DMS114 treated with DMSO at 0.1 percent for 48 hours (cell line): ENCODE measurements around the gene ARL2.
"Not testable (repeated sequence)": the region's sequence is repeated elsewhere in the genome, so short reads cannot be mapped to it uniquely, and the experiment has no call there.

ENCODE experiments used
- DNase-seq: peaks from one replicate; lab custom pipeline; 2025; ENCODE audit not compliant: unreplicated experiment; lab: John Stamatoyannopoulos, UW

Gene ARL2

GRCh38 chr11:65003968-65004367, 10.0 kb upstream of the ARL2 start:
- DNase-seq, result not testable (repeated sequence)

GRCh38 chr11:65008016-65008415, 5.9 kb upstream of the ARL2 start:
- DNase-seq, result no peak

- DNase-seq, result no peak
Observed at GRCh38 chr11:65008873-65009272, 5.1 kb upstream of the ARL2 start.

- DNase-seq, result peak; percentile 72
Observed at GRCh38 chr11:65013130-65013887, 651 bp upstream of the ARL2 start.

GRCh38 chr11:65014726-65015227, 817 bp downstream of the ARL2 start:
- no peak for DNase-seq

- no peak for DNase-seq
Observed at GRCh38 chr11:65016705-65017104, 2.7 kb downstream of the ARL2 start.

- no peak for DNase-seq
Observed at GRCh38 chr11:65017937-65018336, 4.0 kb downstream of the ARL2 start.

- DNase-seq, result no peak
Observed at GRCh38 chr11:65019824-65020223, 5.9 kb downstream of the ARL2 start.

GRCh38 chr11:65021003-65021402, 7.0 kb downstream of the ARL2 start:
- no peak for DNase-seq

GRCh38 chr11:65021509-65021908, 7.5 kb downstream of the ARL2 start:
- no peak for DNase-seq

GRCh38 chr11:65023502-65023901, 9.5 kb downstream of the ARL2 start:
- DNase-seq, result not testable (repeated sequence)

- DNase-seq, result no peak
Observed at GRCh38 chr11:65026810-65027209, 12.8 kb downstream of the ARL2 start.

- DNase-seq, result peak; percentile 97
Observed at GRCh38 chr11:65027213-65028067, 13.5 kb downstream of the ARL2 start, which contains the start of gene SNX15. Gene SNX15 (plus strand): TSS chr11:65027439. CDS start chr11:65027538, 99 bp downstream.

GRCh38 chr11:65032216-65032615, 18.3 kb downstream of the ARL2 start:
- no peak for DNase-seq

GRCh38 chr11:65034423-65034822, 20.5 kb downstream of the ARL2 start:
- DNase-seq, result no peak

- no peak for DNase-seq
Observed at GRCh38 chr11:65035579-65035978, 21.6 kb downstream of the ARL2 start.

- no peak for DNase-seq
Observed at GRCh38 chr11:65036931-65037330, 23.0 kb downstream of the ARL2 start.

- no peak for DNase-seq
Observed at GRCh38 chr11:65040520-65040846, 26.5 kb downstream of the ARL2 start.

GRCh38 chr11:65040847-65041622, 27.1 kb downstream of the ARL2 start, which contains the start of gene SAC3D1:
Gene SAC3D1 (plus strand): TSS chr11:65041210. CDS start chr11:65041293, 83 bp downstream.
- peak; percentile 94 for DNase-seq

GRCh38 chr11:65042891-65043290, 28.9 kb downstream of the ARL2 start:
- no peak for DNase-seq

- no peak for DNase-seq
Observed at GRCh38 chr11:65043881-65044501, 30.0 kb downstream of the ARL2 start.
